ENCODE results near the gene SWT1.

DNA sequence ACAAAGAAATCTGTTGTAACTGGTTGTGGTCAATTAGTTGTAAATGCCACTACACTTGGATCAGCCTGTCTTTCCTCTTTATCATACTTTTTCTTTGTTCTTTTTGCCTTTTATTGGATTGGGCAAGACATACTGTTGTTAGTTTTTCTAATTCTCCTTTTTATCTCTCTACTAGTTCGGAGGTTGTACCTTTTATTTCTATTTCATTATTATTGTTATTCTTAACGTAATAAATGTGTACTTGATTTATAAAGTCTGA, 100.9 kb downstream of the SWT1 start:
- no peak for TF ChIP-seq ZFP30 (CRISPR knock-in tag; IDR thresholded peaks at IDR 0.05)
- no peak for TF ChIP-seq ZNF565 (CRISPR knock-in tag; conservative IDR thresholded peaks at IDR 0.05; ENCODE audit: low read depth)
- no peak for TF ChIP-seq TOX (CRISPR knock-in tag; IDR thresholded peaks at IDR 0.05; ENCODE audit: borderline replicate concordance)
- TF ChIP-seq PPARA (CRISPR knock-in tag; IDR thresholded peaks at IDR 0.05; ENCODE audit: borderline replicate concordance): no peak
- TF ChIP-seq, protein P1, sequence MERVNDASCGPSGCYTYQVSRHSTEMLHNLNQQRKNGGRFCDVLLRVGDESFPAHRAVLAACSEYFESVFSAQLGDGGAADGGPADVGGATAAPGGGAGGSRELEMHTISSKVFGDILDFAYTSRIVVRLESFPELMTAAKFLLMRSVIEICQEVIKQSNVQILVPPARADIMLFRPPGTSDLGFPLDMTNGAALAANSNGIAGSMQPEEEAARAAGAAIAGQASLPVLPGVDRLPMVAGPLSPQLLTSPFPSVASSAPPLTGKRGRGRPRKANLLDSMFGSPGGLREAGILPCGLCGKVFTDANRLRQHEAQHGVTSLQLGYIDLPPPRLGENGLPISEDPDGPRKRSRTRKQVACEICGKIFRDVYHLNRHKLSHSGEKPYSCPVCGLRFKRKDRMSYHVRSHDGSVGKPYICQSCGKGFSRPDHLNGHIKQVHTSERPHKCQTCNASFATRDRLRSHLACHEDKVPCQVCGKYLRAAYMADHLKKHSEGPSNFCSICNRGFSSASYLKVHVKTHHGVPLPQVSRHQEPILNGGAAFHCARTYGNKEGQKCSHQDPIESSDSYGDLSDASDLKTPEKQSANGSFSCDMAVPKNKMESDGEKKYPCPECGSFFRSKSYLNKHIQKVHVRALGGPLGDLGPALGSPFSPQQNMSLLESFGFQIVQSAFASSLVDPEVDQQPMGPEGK (CRISPR knock-in tag; IDR thresholded peaks at IDR 0.05; ENCODE audit: borderline replicate concordance): no peak
- TF ChIP-seq, protein P2, sequence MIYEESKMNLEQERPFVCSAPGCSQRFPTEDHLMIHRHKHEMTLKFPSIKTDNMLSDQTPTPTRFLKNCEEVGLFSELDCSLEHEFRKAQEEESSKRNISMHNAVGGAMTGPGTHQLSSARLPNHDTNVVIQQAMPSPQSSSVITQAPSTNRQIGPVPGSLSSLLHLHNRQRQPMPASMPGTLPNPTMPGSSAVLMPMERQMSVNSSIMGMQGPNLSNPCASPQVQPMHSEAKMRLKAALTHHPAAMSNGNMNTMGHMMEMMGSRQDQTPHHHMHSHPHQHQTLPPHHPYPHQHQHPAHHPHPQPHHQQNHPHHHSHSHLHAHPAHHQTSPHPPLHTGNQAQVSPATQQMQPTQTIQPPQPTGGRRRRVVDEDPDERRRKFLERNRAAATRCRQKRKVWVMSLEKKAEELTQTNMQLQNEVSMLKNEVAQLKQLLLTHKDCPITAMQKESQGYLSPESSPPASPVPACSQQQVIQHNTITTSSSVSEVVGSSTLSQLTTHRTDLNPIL (CRISPR knock-in tag; IDR thresholded peaks at IDR 0.05; ENCODE audit: low read depth): no peak
- TF ChIP-seq ZNF70 (CRISPR knock-in tag; IDR thresholded peaks at IDR 0.05): no peak
- TF ChIP-seq RARB (CRISPR knock-in tag; IDR thresholded peaks at IDR 0.05): no peak
- TF ChIP-seq BACH2 (CRISPR knock-in tag; IDR thresholded peaks at IDR 0.05; ENCODE audit: borderline replicate concordance): no peak
- TF ChIP-seq ARNTL (CRISPR knock-in tag; IDR thresholded peaks at IDR 0.05; ENCODE audit: borderline replicate concordance, low read depth): no peak
- no peak for TF ChIP-seq SNAI2 (CRISPR knock-in tag; IDR thresholded peaks at IDR 0.05)
- TF ChIP-seq OSR1 (CRISPR knock-in tag; IDR thresholded peaks at IDR 0.05): no peak
- no peak for TF ChIP-seq CSDC2 (CRISPR knock-in tag; IDR thresholded peaks at IDR 0.05)

All from SK-N-SH treated with all-trans-retinoic acid at 6 μM for 48 hours (cell line).